Peyer's patch (tissue), 4 donors: Measurements from ENCODE around the gene CREBRF. TPM values are rescaled to one million over a fixed set of nuclear protein-coding genes. Genes with fewer than 3 reads are reported as not detected.
A peak's percentile ranks its signal among the peaks of the same experiment; 100 is the strongest.

Experiments
- DNase-seq, 3 donors: peaks; one replicate each; pipeline ENCODE4 v3.0.0-alpha.2; 2017 to 2019
- H3K27ac ChIP-seq, 4 donors: fragments of 200-600 bp; sonication (generic); one replicate each; pipeline ENCODE4 v1.5.1; 2016 to 2019
- H3K27me3 ChIP-seq, 2 donors: fragments of 200-600 bp; sonication (generic); one replicate each; pipeline ENCODE4 v1.5.1; 2019
- H3K36me3 ChIP-seq, 3 donors: fragments of 200-600 bp; sonication (generic); one replicate each; pipeline ENCODE4 v1.5.1; 2016 to 2019
- H3K4me1 ChIP-seq, 4 donors: fragments of 200-600 bp; sonication (generic); one replicate each; pipeline ENCODE4 v1.5.1; 2016 to 2019
- H3K4me3 ChIP-seq, 4 donors: fragments of 200-600 bp; sonication (generic); 1 replicate in 3 of 4; 2 replicates in 1 of 4; pipeline ENCODE4 v1.5.1; 2016 to 2019; ENCODE audit warnings: mild to moderate bottlenecking in 1 of 4
- H3K9me3 ChIP-seq, 4 donors: fragments of 200-600 bp; sonication (generic); one replicate each; pipeline ENCODE4 v1.5.1; 2016 to 2019; ENCODE audit warnings: mild to moderate bottlenecking in 1 of 4
- POLR2A ChIP-seq, 2 donors: fragments of 450-650 bp; IDR thresholded peaks; one replicate each; pipeline ENCODE4 v1.5.1; 2017; ENCODE audit warnings: antibody characterized with exemption in 2 of 2, mild to moderate bottlenecking in 2 of 2, moderate library complexity in 2 of 2
- total RNA-seq, 4 donors: library from RNA; depleted of rRNA; stranded (reverse); fragments of >200 nt; gene quantifications; one replicate each; pipeline ENCODE4 v1.1.0, GENCODE V29; 2016
- TF ChIP-seq, protein P1 (sequence below), 6 experiments: fragments of 450-650 bp in 4 of 6; fragments of 200-600 bp in 2 of 6; sonication (generic) in 1 of 6; IDR thresholded peaks; one replicate each; pipeline ENCODE4 v1.5.1; 2017 to 2019; ENCODE audit warnings: antibody characterized with exemption in 6 of 6, mild to moderate bottlenecking in 3 of 6, moderate library complexity in 1 of 6

CREBRF gene
- total RNA-seq, 4 donors from 2014 or later, result 27.8 to 75.9 (median 34.1) TPM

DNA sequence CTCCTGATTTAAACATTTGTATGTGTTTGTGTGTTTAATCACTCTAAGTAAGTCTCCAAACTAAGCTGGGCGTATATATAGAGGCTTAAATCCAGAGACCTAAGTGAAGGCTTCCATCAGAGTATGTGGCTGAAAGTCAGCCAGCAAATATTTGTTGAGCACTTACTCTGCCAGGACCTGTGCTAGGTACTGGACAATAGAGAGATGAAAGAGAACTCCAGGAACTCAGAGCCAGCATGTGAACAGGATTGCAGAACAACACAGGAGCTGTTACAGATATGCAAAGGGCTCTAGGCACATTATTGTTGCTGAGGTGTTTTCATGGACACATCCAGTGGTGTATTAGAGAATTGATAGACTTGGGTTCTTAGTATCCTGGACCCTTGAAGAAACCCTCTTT lies 83.5 kb downstream of the CREBRF start:
- Histone ChIP-seq H3K9me3 (no peaks in the 10 kb centered on the region), H3K4me3 (no peak overlapping the region), H3K27me3 (no peaks in the 10 kb centered on the region), H3K4me1 (no peaks in the 10 kb centered on the region), H3K27ac (no peak overlapping the region), H3K36me3 (peaks cover 0 to under 1% (median 0%) of the 10 kb centered on the region in 3 donors)
- DNase-seq, result no peak
- no peak for TF ChIP-seq POLR2A (IDR thresholded peaks at IDR 0.05)
- TF ChIP-seq, protein P1, sequence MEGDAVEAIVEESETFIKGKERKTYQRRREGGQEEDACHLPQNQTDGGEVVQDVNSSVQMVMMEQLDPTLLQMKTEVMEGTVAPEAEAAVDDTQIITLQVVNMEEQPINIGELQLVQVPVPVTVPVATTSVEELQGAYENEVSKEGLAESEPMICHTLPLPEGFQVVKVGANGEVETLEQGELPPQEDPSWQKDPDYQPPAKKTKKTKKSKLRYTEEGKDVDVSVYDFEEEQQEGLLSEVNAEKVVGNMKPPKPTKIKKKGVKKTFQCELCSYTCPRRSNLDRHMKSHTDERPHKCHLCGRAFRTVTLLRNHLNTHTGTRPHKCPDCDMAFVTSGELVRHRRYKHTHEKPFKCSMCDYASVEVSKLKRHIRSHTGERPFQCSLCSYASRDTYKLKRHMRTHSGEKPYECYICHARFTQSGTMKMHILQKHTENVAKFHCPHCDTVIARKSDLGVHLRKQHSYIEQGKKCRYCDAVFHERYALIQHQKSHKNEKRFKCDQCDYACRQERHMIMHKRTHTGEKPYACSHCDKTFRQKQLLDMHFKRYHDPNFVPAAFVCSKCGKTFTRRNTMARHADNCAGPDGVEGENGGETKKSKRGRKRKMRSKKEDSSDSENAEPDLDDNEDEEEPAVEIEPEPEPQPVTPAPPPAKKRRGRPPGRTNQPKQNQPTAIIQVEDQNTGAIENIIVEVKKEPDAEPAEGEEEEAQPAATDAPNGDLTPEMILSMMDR (IDR thresholded peaks at IDR 0.05), result no peak

DNA sequence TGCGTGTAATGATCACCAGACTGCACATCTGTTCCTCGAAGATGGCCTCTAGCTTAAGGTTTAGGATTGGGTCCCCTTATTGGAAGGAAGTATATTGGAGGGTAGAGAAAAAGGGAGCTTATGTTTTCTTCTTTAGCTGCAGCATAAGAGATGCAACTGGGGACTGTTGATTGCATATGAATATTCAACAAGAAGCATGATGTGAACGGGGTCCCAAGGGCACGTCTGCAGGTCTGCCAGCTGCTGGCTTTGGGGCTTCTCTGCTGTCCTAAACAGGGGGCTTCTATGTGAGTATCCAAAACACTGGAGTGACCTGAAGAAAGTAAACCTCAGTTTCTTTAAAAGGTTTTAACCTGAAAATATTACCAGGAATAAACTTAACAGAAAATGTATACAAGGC lies 84.6 kb downstream of the CREBRF start:
- no peak for DNase-seq
- Histone ChIP-seq H3K9me3 (no peaks in the 10 kb centered on the region), H3K4me1 (no peaks in the 10 kb centered on the region), H3K36me3 (no peaks in the 10 kb centered on the region), H3K4me3 (no peak overlapping the region), H3K27me3 (no peaks in the 10 kb centered on the region), H3K27ac (no peak overlapping the region)
- TF ChIP-seq, protein P1 (IDR thresholded peaks at IDR 0.05), result no peak
- no peak for TF ChIP-seq POLR2A (IDR thresholded peaks at IDR 0.05)

DNA sequence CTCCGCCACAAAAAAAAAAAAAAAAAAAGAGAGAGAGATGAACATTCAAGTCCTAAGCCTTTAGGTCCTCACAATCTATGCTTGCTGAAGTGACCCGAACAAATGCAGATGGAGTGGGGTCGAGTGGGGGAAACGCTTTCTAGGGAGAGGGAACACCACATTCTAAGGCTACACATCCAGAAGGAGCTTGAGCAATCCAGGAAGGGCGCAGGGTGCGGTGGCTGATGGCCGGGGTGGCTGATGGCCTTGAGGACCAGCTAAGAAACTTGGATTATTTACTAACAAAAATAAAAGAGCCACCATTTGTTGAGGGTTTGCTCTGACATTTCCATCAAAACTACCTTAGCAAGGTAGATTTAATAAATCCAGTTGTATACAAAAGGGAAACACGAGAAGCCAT lies 87.4 kb downstream of the CREBRF start:
- no peaks in the 10 kb centered on the region for H3K4me1 ChIP-seq
- no peak overlapping the region for H3K4me3 ChIP-seq
- H3K9me3 ChIP-seq, result no peaks in the 10 kb centered on the region
- DNase-seq, result no peak
- peaks cover 0 to 3% (median 0%) of the 10 kb centered on the region in 3 donors for H3K36me3 ChIP-seq
- no peak overlapping the region for H3K27ac ChIP-seq
- no peaks in the 10 kb centered on the region for H3K27me3 ChIP-seq
- no peak for TF ChIP-seq POLR2A (IDR thresholded peaks at IDR 0.05)
- TF ChIP-seq, protein P1 (IDR thresholded peaks at IDR 0.05), result no peak

DNA sequence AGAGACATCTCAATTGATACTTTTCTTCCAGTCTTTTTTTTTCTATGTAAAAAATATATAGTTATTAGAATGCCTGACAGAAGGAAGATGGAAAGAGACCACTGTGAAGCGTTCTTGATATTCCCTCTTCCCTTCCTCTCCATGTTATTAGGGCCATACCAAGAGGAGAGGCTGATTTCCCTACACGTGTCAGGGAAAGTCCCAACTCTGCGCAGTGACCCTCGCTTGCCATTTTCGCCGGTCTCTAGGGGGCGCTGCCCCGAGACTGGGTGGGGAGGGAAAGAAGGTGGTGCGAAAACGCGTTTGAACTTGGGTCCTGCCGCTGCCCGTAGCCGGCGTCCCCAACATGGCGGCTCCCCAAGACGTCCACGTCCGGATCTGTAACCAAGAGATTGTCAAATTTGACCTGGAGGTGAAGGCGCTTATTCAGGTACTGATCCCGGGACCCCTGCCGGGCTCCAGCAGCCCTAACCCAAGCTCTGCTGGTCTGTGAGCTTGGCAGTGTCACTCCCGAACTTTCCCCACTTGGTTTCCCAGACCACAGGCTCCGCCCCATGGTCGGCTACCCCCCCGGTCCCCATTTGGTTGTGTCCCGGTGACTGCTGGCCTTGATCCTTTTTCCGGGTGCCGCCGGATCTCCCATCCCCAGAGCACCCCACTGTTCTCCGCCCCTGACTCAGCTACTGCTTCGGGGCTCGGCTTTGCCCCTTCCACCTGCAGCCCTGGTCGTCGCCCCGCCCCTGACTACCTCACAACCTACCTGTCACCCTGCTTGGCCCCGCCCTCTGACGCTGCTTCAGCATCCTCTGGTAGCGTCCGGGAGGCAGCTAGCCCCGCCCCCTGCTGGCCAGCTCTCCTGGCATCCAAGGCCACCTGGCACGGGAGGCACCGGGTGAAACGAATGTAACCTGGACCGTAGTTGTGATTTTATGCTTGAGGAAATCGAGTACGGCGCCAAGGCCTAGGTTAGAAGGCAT lies 88.3 kb downstream of the CREBRF start, which contains the start of gene BNIP1:
Gene BNIP1 (plus strand): TSS at position 332 of the 977 bp plus-strand sequence. CDS start 15 bp downstream, at position 347.
- TF ChIP-seq POLR2A (IDR thresholded peaks at IDR 0.05), result peak; percentile 73 to 74
- TF ChIP-seq, protein P1 (IDR thresholded peaks at IDR 0.05), result peak; percentile 87 to 97 (median 93)
- Histone ChIP-seq H3K27ac (peak within 1 kb of the TSS; percentile 84 to 95 (median 93)), H3K36me3 (peaks cover 0 to 11% (median 0%) of the 10 kb centered on the region in 3 donors), H3K4me3 (peak within 1 kb of the TSS; percentile 72 to 95 (median 91)), H3K9me3 (no peaks in the 10 kb centered on the region), H3K27me3 (no peaks in the 10 kb centered on the region), H3K4me1 (no peaks in the 10 kb centered on the region)
- peak; percentile 100 for DNase-seq

DNA sequence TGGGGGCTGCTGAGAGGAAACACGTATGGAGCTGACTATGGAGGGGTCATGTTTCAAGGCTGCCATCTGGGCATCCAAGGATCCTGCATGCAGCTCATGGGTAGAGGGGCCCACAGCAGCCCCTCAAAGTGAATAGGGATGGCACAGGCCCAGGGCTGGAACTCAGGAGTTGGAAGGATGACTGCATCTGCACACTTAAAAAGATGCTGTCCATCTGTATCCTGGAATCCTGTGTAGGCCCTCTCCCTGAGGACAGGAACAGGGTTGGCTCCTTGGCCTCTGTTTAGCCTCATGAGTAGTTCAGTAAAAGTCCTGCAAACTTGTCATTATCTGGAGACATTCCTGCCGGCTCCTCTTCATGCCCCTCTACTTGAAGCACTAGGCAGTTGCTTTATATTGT lies 92.2 kb downstream of the CREBRF start:
- Histone ChIP-seq H3K27me3 (no peaks in the 10 kb centered on the region), H3K4me3 (no peak overlapping the region), H3K36me3 (peaks cover 0 to 30% (median 0%) of the 10 kb centered on the region in 3 donors), H3K27ac (no peak overlapping the region), H3K9me3 (no peaks in the 10 kb centered on the region), H3K4me1 (no peaks in the 10 kb centered on the region)
- DNase-seq, result no peak
- TF ChIP-seq POLR2A (IDR thresholded peaks at IDR 0.05), result no peak
- TF ChIP-seq, protein P1 (IDR thresholded peaks at IDR 0.05), result no peak
